Measurements from ENCODE around the gene FCSK. TPM values are rescaled to one million over a fixed set of nuclear protein-coding genes. Genes with fewer than 3 reads are reported as not detected.

FCSK gene
- total and polyA plus RNA-seq, 2 of the 8 experiments (the other 6 are each of a cell fraction or from before 2014, with no cell fraction given) = 4.6 to 5.1 TPM

DNA sequence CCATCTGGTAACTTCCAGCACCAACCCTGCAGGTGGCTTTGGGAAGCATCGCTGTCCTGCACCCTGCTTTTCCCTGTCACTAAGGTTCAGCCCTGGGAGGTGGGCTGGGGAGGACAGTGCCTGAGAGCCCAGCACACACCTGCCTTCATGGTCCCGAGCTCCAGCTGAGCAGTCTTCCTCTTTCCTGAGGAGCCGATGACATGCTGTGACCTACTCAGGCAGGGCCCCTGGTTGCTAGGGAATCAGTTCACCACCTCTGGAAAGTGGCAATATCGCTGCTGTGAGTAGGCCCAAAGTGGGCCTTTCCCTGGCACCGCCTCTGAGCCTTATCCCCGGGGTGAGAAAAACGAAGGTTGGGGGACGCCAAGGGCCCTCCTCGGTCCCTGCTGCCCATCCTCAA is 33.4 kb upstream of the FCSK start (continued):
- no peak for TF ChIP-seq TAF1 (IDR thresholded peaks at IDR 0.05; ENCODE audit: low read depth, low read length)
- TF ChIP-seq, protein P1, sequence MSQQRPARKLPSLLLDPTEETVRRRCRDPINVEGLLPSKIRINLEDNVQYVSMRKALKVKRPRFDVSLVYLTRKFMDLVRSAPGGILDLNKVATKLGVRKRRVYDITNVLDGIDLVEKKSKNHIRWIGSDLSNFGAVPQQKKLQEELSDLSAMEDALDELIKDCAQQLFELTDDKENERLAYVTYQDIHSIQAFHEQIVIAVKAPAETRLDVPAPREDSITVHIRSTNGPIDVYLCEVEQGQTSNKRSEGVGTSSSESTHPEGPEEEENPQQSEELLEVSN (IDR thresholded peaks at IDR 0.05) = no peak
- no peak for TF ChIP-seq CHD1 (IDR thresholded peaks at IDR 0.05; ENCODE audit: low read depth, low read length)
- no peak for TF ChIP-seq SP2 (IDR thresholded peaks at IDR 0.05; ENCODE audit: low read length)
